HG02884 (cell line): ENCODE data around the gene NACC2.

Experiments used
- ATAC-seq: cut with Tn5 transposase; IDR thresholded peaks from one replicate; pipeline ENCODE4 v1.9.1; 2021; ENCODE audit warnings: mild to moderate bottlenecking, moderate library complexity; ENCODE audit not compliant: unreplicated experiment

NACC2 gene

GRCh38 chr9:136131629-136132511, 36.8 kb upstream of the NACC2 start:
- ATAC-seq = no peak

- no peak for ATAC-seq
These were observed 34.1 kb upstream of the NACC2 start for GRCh38 chr9:136129176-136129575.

- no peak for ATAC-seq
These were observed 33.3 kb upstream of the NACC2 start for GRCh38 chr9:136128436-136128835.

GRCh38 chr9:136127313-136127712, 32.2 kb upstream of the NACC2 start:
- no peak for ATAC-seq

GRCh38 chr9:136124976-136125692, 30.0 kb upstream of the NACC2 start:
- no peak for ATAC-seq

GRCh38 chr9:136122425-136123383, 27.6 kb upstream of the NACC2 start:
- no peak for ATAC-seq

GRCh38 chr9:136121801-136122200, 26.7 kb upstream of the NACC2 start:
- no peak for ATAC-seq

GRCh38 chr9:136120438-136120844, 25.4 kb upstream of the NACC2 start:
- no peak for ATAC-seq

- no peak for ATAC-seq
These were observed 24.8 kb upstream of the NACC2 start for GRCh38 chr9:136119883-136120393.

GRCh38 chr9:136119061-136119882, 24.2 kb upstream of the NACC2 start:
- no peak for ATAC-seq

- peak; percentile 71 for ATAC-seq
These were observed 23.4 kb upstream of the NACC2 start, which contains the start of gene TMEM250 for GRCh38 chr9:136118320-136119060. Gene TMEM250, minus strand, starts transcription at chr9:136118875. Its CDS starts 1,975 bp downstream, at chr9:136116900.

- ATAC-seq = no peak
These were observed 22.8 kb upstream of the NACC2 start for GRCh38 chr9:136117916-136118319.

GRCh38 chr9:136117291-136117915, 22.3 kb upstream of the NACC2 start:
- ATAC-seq = no peak

GRCh38 chr9:136116360-136117098, 21.4 kb upstream of the NACC2 start:
- ATAC-seq = no peak

- ATAC-seq = no peak
These were observed 20.7 kb upstream of the NACC2 start for GRCh38 chr9:136115641-136116359.

GRCh38 chr9:136115206-136115605, 20.1 kb upstream of the NACC2 start:
- ATAC-seq = no peak

- ATAC-seq = no peak
These were observed 19.5 kb upstream of the NACC2 start for GRCh38 chr9:136114610-136115009.
